GM10847 (cell line): ENCODE measurements around the gene PKN1.

Experiments
- POLR2A ChIP-seq: IDR thresholded peaks from 2 replicates; pipeline ENCODE4 v1.6.1; 2011; ENCODE audit not compliant: insufficient read length; ENCODE audit errors: extremely low read depth

Gene PKN1

DNA sequence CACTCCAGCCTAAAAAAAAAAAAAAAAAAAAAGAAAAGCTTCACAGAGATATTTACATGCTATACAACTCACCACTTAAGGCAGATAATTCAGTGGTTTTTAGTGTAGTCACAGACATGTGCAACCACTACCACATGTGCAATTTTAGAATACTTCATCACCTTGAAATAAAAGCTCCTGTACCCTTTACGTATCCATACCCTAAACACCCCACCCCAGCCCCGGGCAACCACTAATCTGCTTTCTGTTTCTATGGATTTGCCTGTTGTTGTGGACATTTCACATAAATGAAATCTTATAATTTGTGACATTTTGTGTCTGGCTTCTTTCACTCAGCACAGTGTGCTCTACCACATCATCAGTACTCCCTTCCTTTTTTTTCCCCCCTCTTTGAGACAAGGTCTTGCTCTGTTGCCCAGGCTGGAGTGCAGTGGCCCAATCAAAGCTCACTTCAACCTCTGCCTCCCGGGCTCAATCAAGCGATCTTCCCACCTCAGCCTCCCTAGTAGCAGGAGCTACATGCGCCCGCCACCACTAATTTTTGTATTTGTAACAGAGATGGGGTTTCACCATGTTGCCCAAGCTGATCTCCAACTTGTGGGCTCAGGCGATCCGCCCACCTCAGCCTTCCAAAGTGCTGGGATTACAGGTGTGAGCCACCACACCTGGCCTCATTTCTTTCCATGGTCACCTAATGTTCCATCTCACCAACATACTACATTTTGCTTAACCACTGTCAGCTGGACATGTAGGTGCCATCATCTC, 18.0 kb upstream of the PKN1 start:
- TF ChIP-seq POLR2A: no peak

DNA sequence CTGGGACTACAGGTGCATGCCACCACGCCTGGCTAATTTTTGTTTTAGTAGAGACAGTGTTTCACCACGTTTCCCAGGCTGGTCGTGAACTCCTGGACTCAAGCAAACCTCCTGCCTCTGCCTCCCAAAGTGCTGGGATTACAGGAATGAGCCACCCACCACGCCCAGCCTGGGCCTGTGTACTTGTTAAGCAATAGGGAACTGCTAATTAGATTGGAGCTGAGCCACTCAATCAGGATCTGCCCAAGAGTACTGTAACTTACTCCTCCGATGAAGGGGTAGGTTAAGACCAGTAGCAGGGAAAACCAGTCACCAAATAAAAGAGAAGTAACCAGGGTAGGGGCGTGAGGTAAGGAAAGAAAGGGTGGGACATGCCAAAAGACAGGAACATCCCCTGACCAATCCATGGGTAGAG, 16.3 kb upstream of the PKN1 start:
- TF ChIP-seq POLR2A: no peak

DNA sequence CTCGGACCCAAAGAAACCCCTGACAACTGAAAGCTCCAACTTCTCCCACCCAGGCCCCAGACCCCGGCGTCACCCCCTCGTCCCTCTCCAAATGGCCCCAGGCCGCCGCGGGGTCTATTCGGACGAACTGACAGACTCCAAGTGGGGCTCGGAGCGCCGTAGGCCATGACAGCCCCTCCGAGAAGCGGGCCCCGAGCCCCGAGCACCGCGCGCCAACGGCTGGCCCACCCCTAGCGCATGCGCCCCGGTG, 14.3 kb upstream of the PKN1 start:
- no peak for TF ChIP-seq POLR2A

DNA sequence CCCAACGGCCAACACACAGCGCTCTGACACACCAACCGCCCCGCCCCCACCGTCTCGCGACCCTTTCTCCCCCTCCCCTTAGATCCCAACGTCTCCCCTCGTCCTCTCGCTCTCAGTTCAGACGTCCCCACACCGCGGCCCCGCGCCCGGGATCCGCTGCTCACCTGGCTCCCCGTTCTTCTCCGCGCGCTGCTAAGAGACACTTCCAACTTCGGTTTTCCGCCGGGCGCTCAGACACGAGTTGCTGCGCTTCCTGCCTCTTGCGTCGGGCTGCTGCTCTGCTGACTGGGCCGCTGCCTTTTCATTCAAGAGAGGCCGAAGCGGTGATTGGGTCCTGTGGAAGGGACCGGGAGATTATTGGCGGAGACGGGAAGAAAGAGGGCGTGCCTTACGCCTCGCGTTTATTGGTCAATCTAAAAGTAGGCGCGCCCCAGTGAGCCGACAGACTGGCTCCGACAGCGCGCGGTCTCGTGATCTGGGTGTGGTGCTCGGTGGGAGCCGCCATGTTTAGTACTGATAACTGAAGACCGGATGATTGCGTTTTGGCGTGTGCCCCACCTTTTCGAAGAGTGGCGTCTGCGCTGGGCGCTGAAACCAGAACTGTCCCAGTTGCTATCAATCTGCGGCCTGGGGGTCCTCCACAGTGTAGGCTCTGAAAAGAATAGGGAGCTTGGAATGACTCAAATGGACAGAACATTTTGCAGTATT, 13.8 kb upstream of the PKN1 start, which contains the start of gene DDX39A:
DDX39A (minus strand) TSS at position 236 of the 708 bp plus-strand sequence. CDS start 6,121 bp downstream, outside the sequence.
- peak; percentile 56 for TF ChIP-seq POLR2A

- TF ChIP-seq POLR2A: no peak
Measured at GRCh38 chr19:14425696-14426138, 7.4 kb upstream of the PKN1 start.

DNA sequence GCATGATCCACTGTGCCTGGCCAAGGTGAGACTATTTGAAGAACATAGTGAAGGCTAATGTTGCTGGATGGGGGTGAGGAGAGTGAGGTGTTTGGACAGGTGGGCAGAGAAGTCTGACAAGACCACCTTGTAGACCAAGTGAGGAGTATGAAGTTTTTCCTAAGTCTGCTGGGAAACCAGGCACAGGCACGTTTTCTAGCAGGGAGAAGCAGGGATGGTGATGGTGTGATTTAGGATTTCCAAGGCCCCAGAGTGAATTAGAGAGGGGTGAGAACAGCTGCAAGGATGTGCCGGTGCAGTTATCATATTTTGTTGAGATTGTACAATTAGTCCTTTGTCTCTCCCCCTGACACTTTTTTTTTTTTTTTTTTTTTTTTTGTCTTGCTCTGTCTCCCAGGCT, 5.6 kb upstream of the PKN1 start:
- no peak for TF ChIP-seq POLR2A

DNA sequence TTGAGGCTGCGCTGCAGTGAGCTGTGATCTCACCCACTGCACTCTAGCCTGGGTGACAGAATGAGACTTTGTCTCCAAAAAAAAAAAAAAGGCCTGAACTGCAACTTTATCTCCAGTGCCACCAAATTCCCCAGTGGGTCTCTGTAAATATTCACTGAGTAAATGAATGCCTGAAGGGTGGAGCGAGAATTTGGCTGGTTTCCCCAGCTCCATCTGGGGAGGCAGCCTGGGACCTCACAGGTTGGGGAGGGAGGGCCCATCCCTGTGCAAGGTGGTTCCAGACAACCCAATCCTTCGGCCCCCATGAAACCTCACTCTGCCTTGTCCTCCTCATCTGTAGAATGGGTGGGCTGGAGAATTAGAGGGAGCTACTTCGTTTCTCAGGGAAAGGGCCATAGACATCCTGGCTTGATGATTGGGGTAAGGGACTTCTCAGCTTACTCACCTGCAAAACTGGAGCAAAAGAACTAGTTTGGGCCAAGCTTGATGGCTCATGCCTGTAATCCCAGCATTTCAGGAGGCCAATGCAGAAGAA, 4.2 kb upstream of the PKN1 start:
- TF ChIP-seq POLR2A: no peak

DNA sequence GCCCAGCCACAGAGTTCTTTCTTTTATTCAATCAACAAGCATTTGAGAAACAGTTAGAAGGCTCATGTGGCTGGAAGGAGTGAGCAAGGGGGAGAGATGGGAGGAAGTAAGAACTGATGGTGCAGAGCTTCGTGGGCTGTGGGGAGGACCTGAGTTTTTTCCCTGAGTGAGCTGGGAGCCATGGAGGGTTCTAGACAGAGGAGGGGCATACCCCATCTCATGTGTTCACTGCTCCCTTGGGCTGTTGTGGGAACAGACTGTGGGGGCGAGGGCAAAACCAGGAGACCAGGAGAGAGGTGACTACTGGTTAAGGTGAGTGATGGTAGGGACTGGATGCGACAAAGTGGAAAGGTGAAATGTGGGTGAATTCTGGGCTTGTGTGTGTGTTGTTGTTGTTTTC, 2.4 kb upstream of the PKN1 start:
- TF ChIP-seq POLR2A: no peak

DNA sequence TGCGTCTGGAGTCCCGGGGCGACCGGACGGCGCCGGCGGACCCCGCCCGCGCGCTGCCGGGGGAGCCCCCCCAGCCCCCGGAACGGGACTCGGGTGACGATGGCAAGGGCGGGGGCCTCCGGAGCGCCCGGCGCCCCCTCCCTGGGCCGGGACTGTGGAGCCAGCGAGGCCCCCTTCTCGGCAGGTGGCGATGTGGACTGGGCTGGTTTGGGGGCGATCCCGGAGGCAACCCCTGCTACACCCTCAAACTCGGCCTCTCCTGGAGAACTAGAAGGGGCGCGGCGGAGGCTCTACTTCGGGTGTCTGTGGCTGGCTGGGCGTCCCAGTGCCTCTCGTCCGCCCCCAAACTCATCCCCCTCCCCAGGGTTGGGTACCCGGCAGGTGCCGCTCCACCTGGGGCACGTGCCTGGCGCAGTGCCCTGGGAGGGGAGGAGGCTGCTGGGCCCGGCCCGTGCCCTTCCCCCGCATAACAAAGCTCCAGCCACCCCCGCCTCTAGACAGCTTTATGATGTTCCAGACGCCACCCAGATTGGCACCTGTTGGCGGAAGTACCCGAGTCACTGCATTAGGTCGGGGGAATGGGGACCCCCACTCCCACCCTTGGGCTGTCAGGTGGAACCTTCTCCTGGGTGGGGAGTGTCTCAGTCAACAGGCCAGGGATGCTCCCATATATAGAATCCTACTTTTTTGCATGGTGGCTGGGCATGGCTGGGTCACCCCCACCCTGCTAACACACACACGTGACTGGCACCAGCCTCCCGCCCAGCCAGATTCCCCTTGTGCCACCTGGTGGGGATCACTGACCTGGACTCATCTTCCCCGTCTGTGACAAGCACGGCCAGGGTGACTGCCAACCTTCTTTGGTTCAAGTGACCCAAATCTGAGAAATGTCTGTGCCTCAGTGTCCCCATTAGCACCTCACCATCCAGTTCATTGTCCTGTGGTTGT, 722 bp downstream of the PKN1 start:
- no peak for TF ChIP-seq POLR2A

DNA sequence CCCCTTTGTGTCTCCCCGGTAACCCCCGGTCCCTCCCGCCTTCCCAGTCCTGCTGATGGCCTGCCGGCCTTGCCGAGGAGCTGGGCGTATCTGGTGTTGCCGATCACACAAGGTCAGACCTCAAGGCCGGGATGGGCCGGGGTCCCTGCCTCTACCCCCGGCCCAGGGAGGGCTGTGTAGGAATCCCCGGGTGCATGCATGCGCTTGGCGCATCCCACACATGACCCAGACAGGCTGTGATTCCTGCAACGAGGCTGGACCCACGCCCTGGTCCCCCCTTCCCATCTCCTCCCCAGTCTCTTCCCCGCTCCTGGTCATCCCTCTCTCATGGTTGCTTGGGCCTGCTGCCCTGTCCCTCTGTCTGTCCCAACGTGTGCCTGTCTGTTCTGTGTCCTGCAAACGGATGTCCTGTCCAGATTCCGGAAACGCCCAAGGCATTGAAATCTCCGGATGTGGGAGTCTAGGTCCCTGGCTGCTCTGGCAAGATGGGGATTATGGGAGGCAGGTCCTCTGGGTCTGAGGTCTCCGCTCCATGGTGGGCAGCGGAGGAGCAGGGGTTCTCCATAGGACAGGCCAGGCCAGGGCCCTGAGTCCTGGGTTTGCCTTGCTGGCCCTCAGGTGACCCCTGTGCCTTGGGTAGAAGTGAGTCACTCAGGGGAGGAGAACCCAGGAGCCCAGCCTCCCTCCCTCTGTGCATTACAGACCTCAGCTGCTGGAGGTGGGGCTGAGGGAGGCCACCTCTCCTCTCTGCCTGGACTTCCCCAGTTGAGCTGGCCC, 1.6 kb downstream of the PKN1 start:
- no peak for TF ChIP-seq POLR2A

DNA sequence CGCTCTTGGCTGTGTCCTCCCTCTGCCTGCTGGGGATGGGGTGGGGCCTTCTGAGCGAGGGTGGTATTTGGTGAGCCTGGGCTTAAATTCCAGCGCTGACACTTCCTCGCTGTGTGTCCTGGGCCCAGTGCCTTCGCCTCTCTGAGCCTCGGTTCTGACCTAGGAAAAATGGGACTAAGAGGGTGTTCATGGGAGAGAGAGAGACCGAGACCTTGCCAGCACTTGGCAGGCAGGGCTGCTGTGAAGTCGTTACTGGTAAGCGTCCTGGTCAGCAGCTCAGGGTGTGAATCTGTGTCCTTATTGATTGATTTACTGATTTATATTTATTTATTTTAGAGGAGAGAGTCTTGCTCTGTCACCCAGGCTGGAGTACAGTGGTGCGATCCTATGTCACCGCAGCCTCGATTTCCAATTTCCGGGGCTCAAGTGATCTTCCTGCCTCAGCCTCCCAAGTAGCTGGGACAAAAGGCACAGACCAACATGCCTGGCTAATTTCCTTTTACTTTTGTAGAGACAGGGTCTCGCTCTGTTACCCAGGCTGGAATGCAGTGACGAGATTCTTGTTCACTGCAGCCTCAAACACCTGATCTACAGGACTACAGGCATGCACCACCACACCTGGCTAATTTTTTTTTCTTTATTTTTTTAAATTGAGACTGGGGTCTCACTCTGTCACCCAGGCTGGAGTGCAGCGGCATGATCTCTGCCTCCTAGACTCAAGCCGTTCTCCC, 2.4 kb downstream of the PKN1 start:
- TF ChIP-seq POLR2A: no peak

DNA sequence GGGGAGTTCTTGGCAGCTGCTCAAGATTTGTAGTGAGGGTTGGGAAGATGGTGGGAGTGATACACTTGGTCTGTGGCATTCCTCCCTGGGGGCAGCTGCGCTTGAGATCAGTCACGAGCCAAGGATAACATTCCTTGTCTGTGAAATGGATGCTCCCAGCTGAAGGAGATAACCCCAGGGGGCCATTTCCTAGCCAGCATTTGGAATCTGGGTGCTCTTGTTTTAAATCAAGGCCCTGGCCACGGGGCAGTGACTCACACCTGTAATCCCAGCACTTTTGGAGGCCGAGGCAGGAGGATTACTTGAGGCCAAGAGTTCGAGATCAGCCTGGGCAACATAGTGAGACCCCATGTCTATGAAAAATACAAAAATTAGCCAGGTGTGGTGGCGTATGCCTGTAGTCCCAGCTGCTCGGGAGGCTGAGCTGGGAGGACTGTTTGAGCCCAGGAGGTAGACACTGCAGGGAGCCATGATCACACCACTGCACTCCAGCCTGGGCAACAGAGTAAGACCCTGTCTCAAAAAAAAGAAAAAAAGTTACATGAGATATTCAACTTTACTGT, 4.6 kb downstream of the PKN1 start:
- no peak for TF ChIP-seq POLR2A

DNA sequence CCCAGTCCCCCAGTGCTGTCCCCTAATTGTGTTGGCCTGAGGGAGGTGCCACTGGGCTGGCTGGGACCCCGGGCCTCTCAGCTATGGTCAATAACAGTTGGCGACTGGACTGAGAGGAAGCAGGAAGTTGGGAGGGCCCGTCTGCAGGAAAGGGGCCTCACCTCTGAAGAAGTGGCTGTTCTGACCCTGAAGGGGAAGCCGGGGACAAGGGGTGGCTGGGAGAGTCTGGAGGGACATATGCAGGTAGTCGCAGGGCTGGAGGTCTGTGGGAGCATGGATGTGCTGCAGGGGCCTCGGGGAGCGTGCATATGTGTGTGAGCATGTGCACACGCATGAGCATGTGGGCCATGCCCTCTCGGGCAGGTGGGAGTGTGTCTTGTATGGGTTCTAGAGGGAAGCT, 5.9 kb downstream of the PKN1 start:
- TF ChIP-seq POLR2A: no peak

GRCh38 chr19:14440049-14440448, 6.9 kb downstream of the PKN1 start:
- peak; percentile 55 for TF ChIP-seq POLR2A
